ENCODE results near the gene PNPLA7. TPM values are rescaled to one million over a fixed set of nuclear protein-coding genes. Genes with fewer than 3 reads are reported as not detected.

The PNPLA7 gene
- total and polyA plus RNA-seq, 2 of the 4 experiments (the other 2 are of a cell fraction), result under 0.01 to 0.89 TPM

- Histone ChIP-seq H3K18ac (ENCODE audit: low read depth, low read length) (no peak overlapping the region), H3K79me1 (ENCODE audit: low read depth in 1 of 2, low read length in 2 of 2) (no peaks in the 10 kb centered on the region), H3K36me3 (ENCODE audit: control insufficient read depth, insufficient read depth, low read length) (no peaks in the 10 kb centered on the region), H3K14ac (replicated peaks; ENCODE audit: low read depth, low read length) (no peak overlapping the region), H3K9me1 (ENCODE audit: insufficient read depth, low read length) (no peaks in the 10 kb centered on the region), H3K4me1 (ENCODE audit: control insufficient read depth, insufficient read depth, low read length) (peaks cover 3% of the 10 kb centered on the region), H3K27me3 (ENCODE audit: control insufficient read depth, insufficient read depth, low read length) (peaks cover 3% of the 10 kb centered on the region; the same call in 1 of the 2 replicates), H2BK5ac (ENCODE audit: low read depth, low read length, poor library complexity, severe bottlenecking) (no peak overlapping the region), H3K4me3 (ENCODE audit: insufficient read depth, low read depth, low read length) (no peak overlapping the region), H4K20me1 (ENCODE audit: insufficient read depth, low read length) (no peaks in the 10 kb centered on the region), H3K9me3 (ENCODE audit: control insufficient read depth, insufficient read depth, low read length) (no peaks in the 10 kb centered on the region), H2AK9ac (replicated peaks; ENCODE audit: low read depth, low read length, poor library complexity) (peak overlapping the region; percentile 26), H2AK5ac (ENCODE audit: low read depth, low read length) (no peak overlapping the region), H2AFZ (replicated peaks; ENCODE audit: low read length, poor library complexity) (no peak overlapping the region), H3K4me2 (ENCODE audit: low read depth, low read length) (no peak overlapping the region), H2BK20ac (ENCODE audit: low read depth, low read length) (no peak overlapping the region), H3K56ac (ENCODE audit: extremely low read depth, insufficient read depth, low read length) (no peak overlapping the region), H3K9ac (ENCODE audit: low read depth, low read length) (no peak overlapping the region), H4K91ac (ENCODE audit: insufficient read depth, low read depth, low read length) (no peak overlapping the region), H3K23ac (ENCODE audit: low read depth, low read length) (no peak overlapping the region), H3K27ac (ENCODE audit: insufficient read depth, low read length) (no peak overlapping the region), H2BK15ac (ENCODE audit: low read depth, low read length) (no peak overlapping the region), H4K8ac (ENCODE audit: low read depth in 2 of 2, low read length in 2 of 2) (no peak overlapping the region), H4K5ac (ENCODE audit: low read depth, low read length) (no peak overlapping the region), H3K4ac (ENCODE audit: low read depth, low read length) (no peak overlapping the region), H2BK120ac (ENCODE audit: low read depth, low read length) (no peak overlapping the region)
- 91% methylated on average over 25 of the region's 40 CpGs; no CpG with 5 or more reads in 1 of the 2 experiments for WGBS, 2 experiments (ENCODE audit: extremely low coverage in 2 of 2, insufficient read length in 1 of 2)
- intact Hi-C loops (cut with micrococcal nuclease), result no loop called here
- dilution Hi-C loops (cut with HindIII; ENCODE audit: low sequenced_read_pairs, unreplicated experiment), result no loop called here
- ChIA-PET CTCF (no interaction called here), POLR2A (ENCODE audit: unreplicated experiment) (no interaction called here)
- ATAC-seq (ENCODE audit: low read depth) (no peak), DNase-seq (no peak)
- in situ Hi-C loops (cut with MboI; ENCODE audit: low sequenced_read_pairs), result no loop called here
- TF ChIP-seq RFX5 (IDR thresholded peaks at IDR 0.05; ENCODE audit: low read depth, low read length) (no peak), RCOR1 (IDR thresholded peaks at IDR 0.05; ENCODE audit: insufficient replicate concordance, low read length) (no peak), MXI1 (IDR thresholded peaks at IDR 0.05; ENCODE audit: borderline replicate concordance, low read depth, low read length) (no peak), POLR2A (IDR thresholded peaks at IDR 0.05; ENCODE audit: low read depth, low read length) (no peak), NFE2L2 (IDR thresholded peaks at IDR 0.05; ENCODE audit: low read depth, low read length) (no peak), USF2 (IDR thresholded peaks at IDR 0.05; ENCODE audit: low read depth, low read length) (no peak), ELK1 (IDR thresholded peaks at IDR 0.05; ENCODE audit: borderline replicate concordance, low read depth, low read length) (no peak)
- no TSS peak for BruUV-seq (replicated peaks)
Observed at GRCh38 chr9:137437691-137438590, 112.3 kb downstream of the PNPLA7 start.

All from IMR-90 (cell line).